HepG2 (cell line): Measurements from ENCODE around the gene OLAH. TPM values are rescaled to one million over a fixed set of nuclear protein-coding genes. Genes with fewer than 3 reads are reported as not detected.
"Not testable (repeated sequence)": the region's sequence is repeated elsewhere in the genome, so short reads cannot be mapped to it uniquely, and the experiment has no call there.

Experiments
- ATAC-seq: fragments of 200-7000 bp; cut with Tn5 transposase; 3 replicates; pipeline ENCODE4 v1.9.1; 2020; ENCODE audit warnings: mild to moderate bottlenecking, moderate library complexity
- BruUV-seq: library from RNA; stranded (reverse); fragments of 400-500 nt; replicated peaks from 2 replicates; lab custom pipeline; 2021; lab: Mats Ljungman, UMichigan
- CTCF ChIA-PET: fragments of 300-600 bp; formaldehyde crosslinking; extraction: SDS; loops from one replicate; lab custom pipeline; 2021; ENCODE audit warnings: low total read pairs, inconsistent platforms, low intra/inter-chr PET ratio; lab: Yijun Ruan, JAX
- POLR2A ChIA-PET: fragments of 350-600 bp; sonication (Branson Sonifier 250); formaldehyde crosslinking; loops from one replicate; lab custom pipeline; 2020; ENCODE audit warnings: antibody characterized with exemption, inconsistent platforms; lab: Yijun Ruan, JAX
- DNase-seq: peaks from one replicate; pipeline ENCODE4 v3.0.0-alpha.2; 2015; ENCODE audit warnings: low spot score
- FAIRE-seq: peaks from 3 replicates; lab custom pipeline; 2011; peaks lifted over from hg19 to GRCh38; lab: Jason Lieb, UNC
- H2AFZ ChIP-seq: one replicate; pipeline ENCODE4 v1.6.1; 2011; ENCODE audit warnings: low read length, inconsistent platforms
- H3K27ac ChIP-seq: fragments of 300-600 bp; 3 replicates; pipeline ENCODE4 v1.8.0; 2011; ENCODE audit warnings: mixed run types, mild to moderate bottlenecking, mixed read lengths, low read length, inconsistent platforms; ENCODE audit not compliant: insufficient read depth; ENCODE audit errors: extremely low read length
- H3K27me3 ChIP-seq, 2 experiments: fragments of 200-600 bp in 1 of 2; 2 replicates in 1 of 2; 3 replicates in 1 of 2; pipeline versions ENCODE4 v1.6.0 to v1.8.0; 2011; ENCODE audit warnings: low read length in 2 of 2, mild to moderate bottlenecking in 2 of 2, moderate library complexity in 2 of 2, inconsistent platforms in 1 of 2; ENCODE audit not compliant: insufficient read depth in 2 of 2, control insufficient read depth in 1 of 2
- H3K36me3 ChIP-seq, 2 experiments: fragments of 200-600 bp in 1 of 2; replicated peaks in 1 of 2; 2 replicates in 1 of 2; 3 replicates in 1 of 2; pipeline versions ENCODE4 v1.5.1 to v1.8.0; 2011; ENCODE audit warnings: low read length in 2 of 2, inconsistent platforms in 1 of 2; ENCODE audit not compliant: insufficient read depth in 2 of 2, control insufficient read depth in 1 of 2
- H3K4me1 ChIP-seq: 2 replicates; pipeline ENCODE4 v1.5.1; 2012; ENCODE audit warnings: low read length, inconsistent platforms; ENCODE audit not compliant: insufficient read depth
- H3K4me2 ChIP-seq: 2 replicates; pipeline ENCODE4 v1.6.0; 2011; ENCODE audit warnings: low read depth, low read length, inconsistent platforms
- H3K4me3 ChIP-seq, 3 experiments: fragments of 200-600 bp in 1 of 3; sonication (generic), shearing (Covaris generic) in 1 of 3; replicated peaks in 1 of 3; 2 replicates each; pipeline ENCODE4 v1.5.1; 2011 to 2016; ENCODE audit warnings: low read length in 3 of 3, inconsistent platforms in 2 of 3, low read depth in 2 of 3, mild to moderate bottlenecking in 2 of 3, control low read depth in 1 of 3, mixed read lengths in 1 of 3; ENCODE audit not compliant: insufficient read depth in 1 of 3
- H3K79me2 ChIP-seq: one replicate; pipeline ENCODE4 v1.6.1; 2011; ENCODE audit warnings: low read length, inconsistent platforms; ENCODE audit not compliant: insufficient read depth
- H3K9ac ChIP-seq: 2 replicates; pipeline ENCODE4 v1.6.0; 2011; ENCODE audit warnings: mild to moderate bottlenecking, low read depth, low read length, inconsistent platforms; ENCODE audit not compliant: insufficient read depth
- H3K9me3 ChIP-seq: 2 replicates; pipeline ENCODE4 v1.5.1; 2012; ENCODE audit warnings: mild to moderate bottlenecking, low read length
- H4K20me1 ChIP-seq: 2 replicates; pipeline ENCODE4 v1.6.0; 2011; ENCODE audit warnings: inconsistent platforms, mild to moderate bottlenecking, low read length, moderate library complexity; ENCODE audit not compliant: insufficient read depth
- NFAT5 ChIP-seq: sonication (generic); formaldehyde crosslinking; IDR thresholded peaks from 2 replicates; pipeline ENCODE4 v1.4.0; 2020; ENCODE audit warnings: missing genetic modification reagents
- ZNF556 ChIP-seq: sonication (generic); formaldehyde crosslinking; IDR thresholded peaks from 2 replicates; pipeline ENCODE4 v1.4.0; 2020; ENCODE audit warnings: mild to moderate bottlenecking, missing genetic modification reagents, borderline replicate concordance
- WGBS: methylation state at CpG from one replicate; pipeline ENCODE4 v1.1.6; 2017; ENCODE audit warnings: low lambda C conversion rate; 5-methylcytosine and 5-hydroxymethylcytosine counted together
- in situ Hi-C: cut with HindIII; loops from 2 replicates; pipeline ENCODE4 v1.10.0; 2017; ENCODE audit warnings: low pct_unique_long_range_greater_than_20kb; ENCODE audit not compliant: extremely low pct_ligation_motif_present
- intact Hi-C: fragments of 100-400 bp; cut with micrococcal nuclease; formaldehyde crosslinking; loops from one replicate; pipeline ENCODE4 v1.10.0; 2022; ENCODE audit not compliant: unreplicated experiment
- polyA plus RNA-seq, 8 experiments: library from polyadenylated mRNA; depleted of rRNA in 3 of 8; stranded (reverse) in 7 of 8; unstranded in 1 of 8; fragments of >200 nt; fragmentation: Illumina TruSeq in 4 of 8; extraction: Trizol in 4 of 8; gene quantifications; 2 replicates each; pipeline versions ENCODE4 v1.2.1 to v1.2.3, GENCODE V29; 2011 to 2016; ENCODE audit warnings: low read depth in 4 of 8, missing spikeins in 1 of 8, mixed read lengths in 1 of 8; ENCODE audit not compliant: insufficient read depth in 1 of 8
- total RNA-seq, 5 experiments: library from RNA; depleted of rRNA; stranded (reverse); fragments of >200 nt; fragmentation: Illumina TruSeq; extraction: Trizol; gene quantifications; 2 replicates each; pipeline ENCODE4 v1.2.3, GENCODE V29; 2016; ENCODE audit warnings: low read depth in 1 of 5

Gene OLAH
- total and polyA plus RNA-seq, 2 of the 13 experiments (the other 11 are each of a cell fraction or from before 2014, with no cell fraction given), result 0.13 TPM; not detected in 1

GRCh38 chr10:14995964-14996565 is 47.7 kb upstream of the OLAH start (continued):
- TF ChIP-seq NFAT5 (CRISPR knock-in tag) (no peak), ZNF556 (CRISPR knock-in tag) (no peak)

GRCh38 chr10:15013530-15013929 is 30.2 kb upstream of the OLAH start:
- POLR2A ChIA-PET, result interaction anchor here (0.8 kb wide), 1 partner anchor 20 kb away, joined by 3 read pairs; no protein-coding TSS in a partner anchor
- H3K27ac ChIP-seq, H3K79me2 ChIP-seq, H3K9ac ChIP-seq, H3K9me3 ChIP-seq, ATAC-seq, CTCF ChIA-PET, BruUV-seq, H3K27me3 ChIP-seq, H3K4me2 ChIP-seq, DNase-seq, H3K36me3 ChIP-seq, in situ Hi-C loops, H2AFZ ChIP-seq, H4K20me1 ChIP-seq, H3K4me3 ChIP-seq, intact Hi-C loops, FAIRE-seq: not testable (repeated sequence)
- WGBS, result 18% methylated on average over 5 of the region's 5 CpGs
- peaks cover 19% of the 10 kb centered on the region for H3K4me1 ChIP-seq
